Measurements from ENCODE around the gene LRP1.

The LRP1 gene

DNA sequence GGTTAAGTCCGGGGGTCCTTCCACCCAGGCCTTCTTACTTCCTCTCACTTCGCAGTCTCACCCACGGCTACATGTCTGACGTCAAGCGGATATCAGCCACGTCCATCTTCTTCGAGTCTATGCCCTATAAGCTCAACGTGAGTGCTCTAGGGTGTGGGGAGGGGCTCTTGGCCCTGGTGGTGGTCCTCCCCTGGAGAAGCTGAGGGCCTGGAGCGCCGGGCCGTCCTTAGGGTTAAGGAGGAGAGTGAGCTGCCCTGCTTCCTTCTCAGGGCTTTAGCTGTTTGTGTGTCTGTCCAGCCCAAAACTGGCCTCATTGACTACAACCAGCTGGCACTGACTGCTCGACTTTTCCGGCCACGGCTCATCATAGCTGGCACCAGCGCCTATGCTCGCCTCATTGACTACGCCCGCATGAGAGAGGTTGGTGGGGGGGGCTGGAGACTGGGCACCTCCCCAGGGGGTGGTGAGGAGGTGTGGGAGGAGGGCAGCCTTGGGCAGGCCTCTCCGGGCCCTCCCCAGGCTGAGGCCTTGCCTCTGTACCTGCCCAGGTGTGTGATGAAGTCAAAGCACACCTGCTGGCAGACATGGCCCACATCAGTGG lies 104.0 kb downstream of the LRP1 start:
- H3K27ac ChIP-seq (ENCODE audit: low read depth, low read length), result peak overlapping the region; percentile 95; the same call in 1 of the 2 replicates
- H3K9me2 ChIP-seq (replicated peaks; ENCODE audit: control insufficient read depth, low read length), result no peaks in the 10 kb centered on the region
- H3K9me3 ChIP-seq (ENCODE audit: control insufficient read depth, insufficient read depth, low read length), result no peaks in the 10 kb centered on the region
- peaks cover 65% of the 10 kb centered on the region for H3K36me3 ChIP-seq (ENCODE audit: control insufficient read depth, low read length)
- H3K4me1 ChIP-seq (ENCODE audit: control insufficient read depth, low read length), result peaks cover 91% of the 10 kb centered on the region
- H3K4me3 ChIP-seq (ENCODE audit: low read length), result peak overlapping the region; percentile 46; the same call in 1 of the 2 replicates
- peaks cover 41% of the 10 kb centered on the region for H3K79me2 ChIP-seq (ENCODE audit: control insufficient read depth, low read length)
- no peaks in the 10 kb centered on the region for H3K27me3 ChIP-seq (ENCODE audit: control insufficient read depth, low read length)
- peaks cover 41% of the 10 kb centered on the region for H3F3A ChIP-seq (ENCODE audit: control insufficient read depth, insufficient read depth)
- TF ChIP-seq, protein P1, sequence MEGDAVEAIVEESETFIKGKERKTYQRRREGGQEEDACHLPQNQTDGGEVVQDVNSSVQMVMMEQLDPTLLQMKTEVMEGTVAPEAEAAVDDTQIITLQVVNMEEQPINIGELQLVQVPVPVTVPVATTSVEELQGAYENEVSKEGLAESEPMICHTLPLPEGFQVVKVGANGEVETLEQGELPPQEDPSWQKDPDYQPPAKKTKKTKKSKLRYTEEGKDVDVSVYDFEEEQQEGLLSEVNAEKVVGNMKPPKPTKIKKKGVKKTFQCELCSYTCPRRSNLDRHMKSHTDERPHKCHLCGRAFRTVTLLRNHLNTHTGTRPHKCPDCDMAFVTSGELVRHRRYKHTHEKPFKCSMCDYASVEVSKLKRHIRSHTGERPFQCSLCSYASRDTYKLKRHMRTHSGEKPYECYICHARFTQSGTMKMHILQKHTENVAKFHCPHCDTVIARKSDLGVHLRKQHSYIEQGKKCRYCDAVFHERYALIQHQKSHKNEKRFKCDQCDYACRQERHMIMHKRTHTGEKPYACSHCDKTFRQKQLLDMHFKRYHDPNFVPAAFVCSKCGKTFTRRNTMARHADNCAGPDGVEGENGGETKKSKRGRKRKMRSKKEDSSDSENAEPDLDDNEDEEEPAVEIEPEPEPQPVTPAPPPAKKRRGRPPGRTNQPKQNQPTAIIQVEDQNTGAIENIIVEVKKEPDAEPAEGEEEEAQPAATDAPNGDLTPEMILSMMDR (IDR thresholded peaks at IDR 0.05; ENCODE audit: low read depth, low read length, poor library complexity, severe bottlenecking), result no peak
- TF ChIP-seq EZH2phosphoT487 (IDR thresholded peaks at IDR 0.05; ENCODE audit: borderline replicate concordance, low read length), result no peak
- peak overlapping the region; percentile 98 for H3K4me2 ChIP-seq (ENCODE audit: low read length)
- H4K20me1 ChIP-seq (ENCODE audit: control insufficient read depth, insufficient read depth, low read depth, low read length), result peaks cover 23% of the 10 kb centered on the region; the same call in 1 of the 2 replicates

- peaks cover 91% of the 10 kb centered on the region for H3K4me1 ChIP-seq (ENCODE audit: control insufficient read depth, low read length)
- H3K36me3 ChIP-seq (ENCODE audit: control insufficient read depth, low read length), result peaks cover 65% of the 10 kb centered on the region
- H3F3A ChIP-seq (ENCODE audit: control insufficient read depth, insufficient read depth), result peaks cover 41% of the 10 kb centered on the region
- peak overlapping the region; percentile 98 for H3K4me2 ChIP-seq (ENCODE audit: low read length)
- no peaks in the 10 kb centered on the region for H3K27me3 ChIP-seq (ENCODE audit: control insufficient read depth, low read length)
- peak overlapping the region; percentile 46 for H3K4me3 ChIP-seq (ENCODE audit: low read length)
- H3K9me3 ChIP-seq (ENCODE audit: control insufficient read depth, insufficient read depth, low read length), result no peaks in the 10 kb centered on the region
- peak overlapping the region; percentile 71 for H3K27ac ChIP-seq (ENCODE audit: low read depth, low read length)
- no peaks in the 10 kb centered on the region for H3K9me2 ChIP-seq (replicated peaks; ENCODE audit: control insufficient read depth, low read length)
- H3K79me2 ChIP-seq (ENCODE audit: control insufficient read depth, low read length), result peaks cover 41% of the 10 kb centered on the region
- H4K20me1 ChIP-seq (ENCODE audit: control insufficient read depth, insufficient read depth, low read depth, low read length), result peaks cover 23% of the 10 kb centered on the region; the same call in 1 of the 2 replicates
- no peak for TF ChIP-seq EZH2phosphoT487 (IDR thresholded peaks at IDR 0.05; ENCODE audit: borderline replicate concordance, low read length)
- TF ChIP-seq, protein P1 (IDR thresholded peaks at IDR 0.05; ENCODE audit: low read depth, low read length, poor library complexity, severe bottlenecking), result no peak
Observed at GRCh38 chr12:57233357-57234232, 105.3 kb downstream of the LRP1 start.

DNA sequence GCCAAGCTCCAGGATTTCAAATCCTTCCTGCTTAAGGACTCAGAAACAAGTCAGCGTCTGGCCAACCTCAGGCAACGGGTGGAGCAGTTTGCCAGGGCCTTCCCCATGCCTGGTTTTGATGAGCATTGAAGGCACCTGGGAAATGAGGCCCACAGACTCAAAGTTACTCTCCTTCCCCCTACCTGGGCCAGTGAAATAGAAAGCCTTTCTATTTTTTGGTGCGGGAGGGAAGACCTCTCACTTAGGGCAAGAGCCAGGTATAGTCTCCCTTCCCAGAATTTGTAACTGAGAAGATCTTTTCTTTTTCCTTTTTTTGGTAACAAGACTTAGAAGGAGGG lies 105.9 kb downstream of the LRP1 start:
- Histone ChIP-seq H3K9me3 (ENCODE audit: control insufficient read depth, insufficient read depth, low read length) (no peaks in the 10 kb centered on the region), H3F3A (ENCODE audit: control insufficient read depth, insufficient read depth) (peaks cover 38% of the 10 kb centered on the region), H3K9me2 (replicated peaks; ENCODE audit: control insufficient read depth, low read length) (no peaks in the 10 kb centered on the region), H3K36me3 (ENCODE audit: control insufficient read depth, low read length) (peaks cover 65% of the 10 kb centered on the region), H3K4me1 (ENCODE audit: control insufficient read depth, low read length) (peaks cover 90% of the 10 kb centered on the region), H3K4me3 (ENCODE audit: low read length) (peak overlapping the region; percentile 46), H3K79me2 (ENCODE audit: control insufficient read depth, low read length) (peaks cover 36% of the 10 kb centered on the region), H3K4me2 (ENCODE audit: low read length) (peak overlapping the region; percentile 98), H4K20me1 (ENCODE audit: control insufficient read depth, insufficient read depth, low read depth, low read length) (peaks cover 23% of the 10 kb centered on the region; the same call in 1 of the 2 replicates), H3K27me3 (ENCODE audit: control insufficient read depth, low read length) (no peaks in the 10 kb centered on the region), H3K27ac (ENCODE audit: low read depth, low read length) (peak overlapping the region; percentile 71)
- TF ChIP-seq EZH2phosphoT487 (IDR thresholded peaks at IDR 0.05; ENCODE audit: borderline replicate concordance, low read length), result no peak
- TF ChIP-seq, protein P1 (IDR thresholded peaks at IDR 0.05; ENCODE audit: low read depth, low read length, poor library complexity, severe bottlenecking), result no peak

Measured in DOHH2 (cell line).